ENCODE data around the gene C10orf67.
"Not testable (repeated sequence)": the region's sequence is repeated elsewhere in the genome, so short reads cannot be mapped to it uniquely, and the experiment has no call there.

C10orf67 gene

GRCh38 chr10:23322082-23322481 is 22.5 kb downstream of the C10orf67 start:
- ATAC-seq (no peak), DNase-seq (no peak)

DNA sequence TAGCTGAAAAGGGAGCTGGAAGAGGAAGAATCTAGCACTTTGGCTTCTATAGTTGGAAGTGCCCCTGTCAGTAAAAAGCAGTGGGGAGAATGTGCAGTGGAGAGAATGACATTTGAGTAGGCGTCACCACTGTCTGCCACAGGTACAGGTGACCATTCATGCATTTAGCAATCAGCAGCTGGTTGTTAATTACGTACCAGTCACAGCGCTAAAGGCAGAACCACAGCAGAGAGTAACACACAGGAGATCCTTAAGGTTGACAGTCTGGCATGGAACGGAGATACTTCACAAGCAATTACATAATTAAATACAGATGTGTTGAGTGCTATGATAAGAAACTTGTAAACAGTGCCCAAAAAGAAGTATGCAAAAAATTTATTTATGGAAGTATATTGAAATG is 24.8 kb downstream of the C10orf67 start:
- no peak for ATAC-seq
- DNase-seq = no peak

GRCh38 chr10:23318359-23318758 is 26.2 kb downstream of the C10orf67 start:
- DNase-seq (no peak), ATAC-seq (no peak)

GRCh38 chr10:23317416-23317815 is 27.2 kb downstream of the C10orf67 start:
- DNase-seq = no peak

DNA sequence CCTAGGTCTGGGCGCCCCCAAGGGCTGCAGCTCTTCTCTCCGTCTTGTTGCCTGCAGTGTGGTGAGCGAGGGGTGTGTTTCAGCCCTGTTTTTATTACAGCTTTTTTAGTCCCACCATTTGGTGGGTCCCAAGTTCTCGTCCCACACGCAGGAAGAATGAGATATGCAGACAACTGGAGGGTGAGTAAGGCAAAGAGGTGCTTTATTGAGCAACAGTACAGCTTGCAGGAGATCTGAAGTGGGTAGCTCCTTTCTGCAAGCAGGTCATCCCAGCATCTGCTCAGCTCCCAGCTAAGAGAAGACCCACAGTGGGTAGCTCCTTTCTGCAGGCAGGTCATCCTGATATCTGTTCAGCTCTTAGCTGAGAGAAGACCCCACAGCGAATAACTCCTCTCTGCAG is 28.2 kb downstream of the C10orf67 start:
- DNase-seq = no peak

More at GRCh38 chr10:23317416-23317815, 27.2 kb downstream of the C10orf67 start:
- ATAC-seq = no peak

DNA sequence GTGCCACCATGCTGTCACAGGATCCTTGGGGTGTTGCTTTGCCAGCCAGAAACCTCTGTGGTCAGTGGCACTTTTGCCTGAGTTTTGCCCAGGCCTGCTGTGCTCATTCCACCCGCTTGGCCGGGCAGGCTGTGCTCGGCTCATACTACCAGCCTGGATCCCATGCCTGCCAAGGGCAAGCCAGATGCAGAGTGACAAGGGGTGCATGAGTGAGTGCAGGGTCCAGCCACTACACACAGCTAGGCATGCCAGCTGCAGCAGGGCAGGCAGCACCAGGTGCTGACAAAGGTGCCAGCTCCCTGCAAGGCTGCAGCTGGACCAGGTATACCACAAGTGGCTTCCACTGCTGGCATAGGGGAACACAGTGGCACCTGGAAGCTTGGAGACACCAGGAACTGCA is 28.6 kb downstream of the C10orf67 start:
- DNase-seq (no peak), ATAC-seq (peak; percentile 31)

More for the DNA sequence above, 28.2 kb downstream of the C10orf67 start:
- no peak for ATAC-seq

DNA sequence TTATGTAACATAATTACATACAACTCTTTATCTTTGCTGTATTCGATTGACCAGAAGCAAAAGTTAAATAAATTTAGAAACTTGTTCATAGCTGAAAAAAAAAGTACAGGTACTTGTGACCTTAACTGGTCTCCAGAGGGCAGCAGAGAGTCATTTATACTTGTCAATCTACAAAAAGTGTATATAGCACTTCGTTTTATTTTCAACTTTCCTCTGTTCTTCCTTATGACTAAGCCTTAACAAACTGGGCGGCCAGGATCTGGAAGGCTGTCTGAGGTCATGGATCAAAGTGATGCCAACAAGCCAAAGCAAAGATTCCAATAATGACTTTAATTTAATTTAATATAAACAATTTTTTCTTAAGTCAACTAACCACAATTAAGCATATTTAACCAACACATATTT is 29.8 kb downstream of the C10orf67 start:
- peak; percentile 63 for DNase-seq

GRCh38 chr10:23311034-23311433 is 33.6 kb downstream of the C10orf67 start:
- no peak for ATAC-seq
- DNase-seq = no peak

More for the DNA sequence above, 29.8 kb downstream of the C10orf67 start:
- ATAC-seq = no peak

- ATAC-seq (no peak), DNase-seq (no peak)
These were observed 34.2 kb downstream of the C10orf67 start for GRCh38 chr10:23310404-23310803.

DNA sequence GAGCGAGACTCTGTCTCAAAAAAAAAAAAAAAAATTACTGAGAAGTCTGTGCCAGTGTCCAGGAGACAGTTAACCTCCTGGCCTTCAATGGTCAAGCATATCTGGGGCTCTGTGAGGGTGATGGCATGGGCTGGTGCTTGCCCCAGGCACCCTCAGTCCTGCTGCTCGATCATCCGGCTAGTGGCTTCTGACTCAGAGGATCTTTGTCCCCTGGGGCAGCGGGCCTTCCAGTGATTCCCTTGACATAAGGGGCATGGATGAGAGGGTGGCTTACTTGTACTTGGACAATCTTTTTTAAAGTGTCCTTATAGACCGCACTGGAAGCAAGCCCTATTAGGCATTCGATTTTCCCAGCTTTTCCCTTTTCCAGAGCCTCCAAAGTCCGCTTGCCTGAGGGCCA is 44.6 kb downstream of the C10orf67 start:
- not testable (repeated sequence) for DNase-seq, ATAC-seq

- DNase-seq = no peak
- no peak for ATAC-seq
These were observed 49.9 kb downstream of the C10orf67 start for GRCh38 chr10:23294638-23295247.

DNA sequence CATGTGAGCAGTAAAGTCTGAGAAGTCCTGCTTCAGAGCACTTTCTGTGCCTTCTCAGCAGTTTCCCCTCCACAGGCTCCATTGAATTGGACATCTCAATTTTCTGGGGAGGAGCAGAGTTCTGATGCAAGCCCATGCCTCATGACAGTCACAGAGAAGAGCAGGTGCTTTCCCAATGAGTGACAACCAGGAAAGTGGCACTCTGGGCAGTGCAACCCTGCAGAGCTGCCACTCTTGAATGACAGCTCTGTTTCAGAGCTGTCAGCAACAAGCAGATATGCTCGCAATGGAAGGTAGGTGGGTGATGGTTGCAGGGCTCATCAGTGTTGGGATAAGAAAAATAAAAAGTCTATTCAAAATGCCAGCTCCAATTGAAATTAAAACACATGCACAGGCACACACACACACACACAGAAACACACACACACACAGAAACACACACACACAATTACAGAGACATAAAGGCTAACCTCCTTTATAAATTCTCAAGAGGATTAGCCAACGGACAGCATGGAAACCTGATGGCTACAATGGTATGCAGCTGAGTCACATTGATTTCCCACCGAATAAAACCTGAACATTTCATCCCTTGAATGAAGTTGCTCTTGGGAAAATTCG is 50.5 kb downstream of the C10orf67 start:
- ATAC-seq = no peak
- no peak for DNase-seq

DNA sequence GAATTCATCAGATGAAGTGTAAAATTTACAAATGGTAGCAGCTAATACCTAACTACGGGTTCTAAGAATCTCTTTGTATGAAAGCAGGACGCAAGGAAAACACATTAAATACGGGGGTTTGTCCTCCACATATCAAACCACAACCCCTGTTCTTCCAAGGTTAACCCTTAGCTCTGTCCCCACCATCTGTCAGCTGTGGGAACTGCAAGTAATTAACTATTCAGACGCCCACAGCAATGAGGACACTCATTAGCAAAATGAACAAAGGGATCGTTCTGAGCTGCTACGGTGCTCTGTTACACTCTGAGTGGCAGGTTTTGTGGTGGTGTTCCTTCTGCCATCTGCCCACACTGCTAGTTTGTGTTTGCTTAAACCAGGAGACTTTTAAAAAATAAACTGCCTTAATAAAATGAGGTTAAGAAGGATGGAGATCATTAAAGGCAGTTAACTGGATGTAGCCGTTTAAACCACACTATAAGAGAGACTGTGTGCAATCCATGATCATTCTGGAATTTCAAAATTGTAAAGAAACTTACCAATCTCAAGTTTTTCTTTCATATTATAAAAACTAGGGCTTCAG is 51.4 kb downstream of the C10orf67 start:
- DNase-seq = peak; percentile 46
- peak; percentile 65 for ATAC-seq

DNA sequence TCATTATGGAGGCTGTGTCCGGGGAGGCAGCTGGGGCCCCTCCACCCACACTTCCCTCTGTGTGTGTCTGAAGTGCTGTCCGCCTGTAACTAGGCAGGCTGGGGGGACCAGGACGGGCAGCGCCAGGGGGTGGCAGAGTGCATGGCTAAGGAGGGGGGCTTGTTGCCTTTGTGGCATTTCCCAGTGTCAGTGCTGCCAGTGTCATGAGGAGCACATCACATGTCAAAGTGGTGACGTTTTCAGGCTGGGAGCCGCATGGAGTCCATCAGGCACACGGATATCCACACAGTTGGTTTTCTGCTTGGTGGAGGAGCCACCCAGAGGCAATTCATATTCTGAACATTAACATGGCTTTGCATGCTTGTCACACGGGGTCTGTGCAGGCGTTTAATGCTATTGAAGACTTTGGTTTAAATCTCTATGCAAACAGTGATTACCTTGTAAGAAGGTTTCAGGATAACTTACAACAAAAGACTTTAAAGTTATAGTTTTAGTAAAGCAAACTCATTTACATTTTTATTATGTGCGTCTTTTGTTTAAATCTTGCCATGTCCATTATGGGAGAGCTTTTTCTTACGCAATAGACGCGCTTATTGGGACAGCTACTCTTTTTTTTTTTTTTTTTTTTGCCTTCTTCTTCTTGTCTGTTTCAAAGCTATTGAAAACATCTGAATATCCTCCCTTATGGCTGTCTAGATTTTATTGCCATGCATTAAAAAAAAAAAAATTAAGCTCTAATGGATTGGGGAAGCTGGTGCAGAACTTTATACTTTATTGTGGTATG is 52.9 kb downstream of the C10orf67 start:
- DNase-seq = no peak
- no peak for ATAC-seq

GRCh38 chr10:23284674-23285335 is 59.8 kb downstream of the C10orf67 start:
- ATAC-seq (no peak), DNase-seq (no peak)

- ATAC-seq (no peak), DNase-seq (no peak)
These were observed 60.4 kb downstream of the C10orf67 start for GRCh38 chr10:23284155-23284554.

DNA sequence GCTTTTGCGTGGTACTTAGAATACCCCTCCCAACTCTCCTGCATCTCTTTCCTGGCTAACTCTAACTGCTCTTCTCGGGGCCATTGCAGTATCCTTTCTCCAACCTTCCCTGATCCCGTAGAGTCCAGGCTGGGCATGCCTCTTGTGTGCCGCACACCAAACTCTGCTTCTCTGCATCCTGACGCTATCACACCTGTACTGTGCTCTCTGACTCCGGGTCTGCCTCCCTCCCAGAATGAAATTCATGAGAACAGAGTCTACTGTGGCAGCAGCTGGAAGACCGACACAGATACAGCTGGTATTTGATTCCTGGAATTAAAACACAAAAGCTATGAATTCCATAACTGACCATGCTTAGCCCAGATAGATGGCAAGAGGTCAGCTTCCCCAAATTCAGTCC is 60.9 kb downstream of the C10orf67 start:
- no peak for ATAC-seq
- no peak for DNase-seq

DNA sequence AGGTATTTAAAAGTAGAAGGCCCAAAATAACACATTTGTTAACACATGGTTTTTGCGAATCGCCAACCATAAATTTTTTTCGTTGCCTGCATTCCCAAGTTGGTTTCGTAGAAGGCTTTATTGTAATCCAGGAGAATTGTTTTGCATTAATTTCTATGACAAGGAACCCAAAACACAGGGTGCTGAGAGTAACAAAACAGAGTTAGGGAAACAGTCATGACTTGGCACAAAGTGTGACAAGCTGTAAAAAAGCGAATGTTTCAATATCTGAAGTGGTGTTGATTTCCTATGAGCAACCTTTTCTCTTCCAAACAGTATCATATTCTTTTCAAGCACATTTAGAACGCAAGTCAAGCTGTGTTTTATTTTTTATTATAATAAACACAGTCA is 63.6 kb downstream of the C10orf67 start:
- DNase-seq (no peak), ATAC-seq (no peak)

- DNase-seq (no peak), ATAC-seq (no peak)
These were observed 64.1 kb downstream of the C10orf67 start for GRCh38 chr10:23280419-23281043.

DNA sequence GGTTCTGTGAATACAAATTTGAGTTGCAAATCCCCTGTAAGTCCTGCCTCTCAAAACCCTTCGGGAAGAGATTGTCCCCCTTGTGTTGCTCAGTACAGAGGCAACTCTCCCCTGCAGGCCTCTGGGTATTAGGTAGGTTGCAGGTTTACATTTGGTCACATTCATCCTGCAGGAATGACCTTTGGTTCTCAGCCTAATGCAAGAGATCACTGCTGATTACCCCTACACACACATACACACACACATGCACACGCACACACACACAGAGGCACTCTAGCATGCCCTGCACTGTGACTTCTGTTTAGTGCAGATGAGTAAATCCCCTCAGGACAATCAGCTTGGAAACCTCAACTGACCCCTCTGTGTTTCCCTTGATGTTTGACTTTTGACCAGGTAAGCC is 69.2 kb downstream of the C10orf67 start:
- ATAC-seq (no peak), DNase-seq (no peak)

DNA sequence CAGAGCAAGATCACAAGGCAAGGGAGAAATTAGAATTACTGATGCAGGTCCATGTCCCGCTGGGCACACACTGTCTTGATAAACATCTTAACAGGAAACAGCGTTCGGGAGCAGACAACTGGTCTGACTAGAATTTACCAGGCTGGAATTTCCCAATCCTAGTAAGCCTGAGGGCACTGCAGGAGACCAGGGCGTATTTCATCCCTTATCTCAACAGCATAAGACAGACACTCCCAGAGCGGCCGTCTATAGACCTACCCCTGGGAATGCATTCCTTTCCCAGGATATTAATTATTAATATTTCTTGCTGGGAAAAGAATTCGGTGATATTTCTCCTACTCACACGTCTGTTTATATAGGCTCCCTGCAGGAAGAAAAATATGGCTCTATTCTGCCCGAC is 70.4 kb downstream of the C10orf67 start:
- not testable (repeated sequence) for ATAC-seq, DNase-seq

- no peak for ATAC-seq
- no peak for DNase-seq
These were observed 74.1 kb downstream of the C10orf67 start for GRCh38 chr10:23270531-23270930.
